C4-2B (cell line): ENCODE data around the gene GP9.

Experiments used
- H3K27ac ChIP-seq: fragments of 450-650 bp; 2 replicates; pipeline ENCODE4 v1.5.1; 2017
- CTCF ChIP-seq: fragments of 450-650 bp; conservative IDR thresholded peaks from 2 replicates; pipeline ENCODE4 v1.5.1; 2017; ENCODE audit warnings: mild to moderate bottlenecking
- ZFX ChIP-seq: fragments of 450-650 bp; IDR thresholded peaks from 2 replicates; pipeline ENCODE4 v1.6.1; 2017

GP9 gene

GRCh38 chr3:129040579-129041300 lies 19.8 kb upstream of the GP9 start:
- TF ChIP-seq CTCF, result no peak
- no peak for TF ChIP-seq ZFX
- H3K27ac ChIP-seq, result no peak overlapping the region

GRCh38 chr3:129045675-129046036 lies 14.9 kb upstream of the GP9 start:
- no peak overlapping the region for H3K27ac ChIP-seq
- TF ChIP-seq ZFX (no peak), CTCF (no peak)

GRCh38 chr3:129046037-129046731 lies 14.4 kb upstream of the GP9 start:
- no peak overlapping the region for H3K27ac ChIP-seq
- TF ChIP-seq ZFX (no peak), CTCF (no peak)

- TF ChIP-seq ZFX, result no peak
- no peak for TF ChIP-seq CTCF
- H3K27ac ChIP-seq, result no peak overlapping the region
These were observed 13.6 kb upstream of the GP9 start for GRCh38 chr3:129046732-129047552.

GRCh38 chr3:129047553-129047839 lies 13.1 kb upstream of the GP9 start:
- no peak for TF ChIP-seq ZFX
- TF ChIP-seq CTCF, result no peak

GRCh38 chr3:129050556-129051295 lies 9.9 kb upstream of the GP9 start:
- TF ChIP-seq ZFX, result no peak
- no peak for TF ChIP-seq CTCF
- H3K27ac ChIP-seq, result no peak overlapping the region

More at GRCh38 chr3:129047553-129047839, 13.1 kb upstream of the GP9 start:
- H3K27ac ChIP-seq, result no peak overlapping the region
